Measurements from ENCODE around the gene PI4KA.
"Not testable (repeated sequence)": the region's sequence is repeated elsewhere in the genome, so short reads cannot be mapped to it uniquely, and the experiment has no call there.

Gene PI4KA

DNA sequence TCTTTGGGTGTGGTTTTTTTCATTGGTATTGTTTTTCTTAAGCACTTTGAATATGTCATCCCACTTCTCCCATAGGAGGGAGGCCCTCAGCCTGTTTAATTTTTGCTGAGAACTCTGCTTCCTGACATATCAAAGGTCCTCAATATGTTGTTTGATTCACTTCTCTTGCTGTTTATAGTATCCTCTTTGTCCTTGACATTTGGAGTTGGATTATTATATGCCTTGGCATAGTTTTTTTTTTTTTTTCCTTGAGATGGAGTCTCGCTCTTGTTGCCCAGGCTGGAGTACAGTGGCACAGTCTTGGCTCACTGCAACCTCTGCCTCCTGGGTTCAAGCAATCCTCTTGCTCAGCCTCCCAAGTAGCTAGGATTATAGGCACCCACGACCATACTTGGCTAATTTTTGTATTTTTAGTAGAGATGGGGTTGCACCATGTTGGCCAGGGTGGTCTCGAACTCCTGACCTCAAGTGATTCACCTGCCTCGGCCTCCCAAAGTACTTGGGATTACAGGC, 196.0 kb downstream of the PI4KA start:
- DNase-seq: not testable (repeated sequence)

DNA sequence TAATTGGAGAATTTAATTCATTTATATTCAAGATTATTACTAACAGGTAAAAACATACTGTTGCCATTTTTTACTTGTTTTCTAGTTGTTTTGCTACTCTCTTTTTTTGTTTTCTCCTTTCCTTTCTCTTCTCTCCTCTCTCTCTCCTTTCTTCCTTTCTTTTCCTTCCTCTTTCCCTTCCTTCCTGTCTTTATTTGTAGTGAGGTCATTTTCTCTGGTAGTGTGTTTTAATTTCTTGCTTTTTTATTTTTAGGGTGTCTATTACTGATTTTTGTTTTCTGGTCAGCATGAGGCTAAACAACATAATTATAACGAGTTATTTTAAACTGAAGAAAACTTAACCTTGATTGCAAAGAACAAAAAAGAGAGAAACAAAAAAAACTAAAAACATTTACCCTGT, 197.1 kb downstream of the PI4KA start:
- DNase-seq: no peak

DNA sequence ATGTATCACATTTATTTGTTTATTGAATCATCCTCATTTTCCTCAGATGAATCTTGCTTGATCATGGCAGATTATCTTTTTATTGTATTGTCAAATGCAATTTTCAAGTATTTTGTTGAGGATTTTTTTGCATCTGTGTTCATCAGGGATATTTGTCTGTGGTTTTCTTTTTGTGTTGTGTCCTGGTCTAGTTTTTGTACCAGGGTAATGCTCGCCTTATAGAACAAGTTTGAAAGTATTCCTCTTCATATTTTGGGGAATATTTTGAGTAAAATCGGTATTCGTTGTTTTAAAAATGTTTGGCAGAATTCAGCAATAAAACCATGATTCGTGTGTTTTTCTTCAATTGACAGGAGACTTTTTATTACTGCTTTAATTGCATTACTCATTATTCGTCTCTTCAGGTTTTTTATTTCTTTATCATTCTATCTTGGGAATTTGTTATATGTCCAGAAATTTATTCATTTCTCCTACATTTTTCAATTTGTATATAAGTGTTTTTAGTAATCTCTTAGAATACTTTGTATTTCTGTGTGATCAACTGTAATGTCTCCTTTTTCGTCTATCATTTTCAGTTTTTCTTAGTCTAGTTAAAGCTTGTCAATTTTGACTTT, 198.1 kb downstream of the PI4KA start:
- no peak for DNase-seq

GRCh38 chr22:20659920-20660319, 198.7 kb downstream of the PI4KA start:
- no peak for DNase-seq

- DNase-seq: no peak
Measured at GRCh38 chr22:20659258-20659657, 199.4 kb downstream of the PI4KA start.

DNA sequence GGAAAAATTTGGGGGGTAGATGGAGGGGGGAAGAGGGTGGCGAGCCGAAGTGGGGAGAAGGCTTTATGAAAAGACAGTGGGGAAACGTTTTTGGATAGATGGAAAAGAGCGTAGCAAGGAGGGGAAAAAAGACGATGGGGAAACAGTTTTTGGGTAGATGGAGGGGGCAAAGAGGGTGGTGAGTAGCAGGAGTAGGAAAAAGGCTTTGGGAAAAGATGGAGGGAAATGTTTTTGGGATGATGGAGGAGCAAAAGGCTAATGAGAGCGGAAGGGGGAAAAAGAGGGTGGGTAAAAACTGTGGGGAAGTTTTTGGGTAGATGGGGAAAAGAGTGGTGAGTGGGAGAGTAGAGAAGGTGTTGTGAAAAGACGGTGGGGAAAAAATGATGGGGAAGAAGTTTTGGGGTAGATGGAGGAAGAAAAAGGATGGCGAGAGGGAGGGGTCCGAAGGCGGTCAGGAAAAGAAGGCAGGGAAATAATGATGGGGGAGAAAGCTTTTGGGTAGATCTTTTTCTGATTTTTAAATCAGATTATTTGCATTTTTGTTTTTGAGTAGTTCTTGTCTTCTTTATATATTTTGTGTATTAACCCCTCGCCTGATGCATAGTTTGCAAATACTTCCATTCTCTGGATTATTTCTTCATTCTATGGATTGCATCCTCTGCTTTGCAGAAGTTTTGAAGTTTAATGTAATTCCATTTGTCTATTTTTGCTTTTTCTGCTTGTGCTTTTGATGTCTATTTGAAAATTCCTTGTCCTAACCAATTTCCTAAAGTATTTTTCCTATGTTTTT, 200.0 kb downstream of the PI4KA start:
- no peak for DNase-seq

GRCh38 chr22:20657963-20658362, 200.6 kb downstream of the PI4KA start:
- DNase-seq: no peak
